Hepatocyte (in vitro differentiated cells): Measurements from ENCODE around the gene ASB10.

ENCODE experiments used
- CTCF ChIP-seq: fragments of 200-600 bp; sonication (generic); IDR thresholded peaks from 2 replicates; pipeline ENCODE4 v1.5.1; 2016; ENCODE audit warnings: antibody characterized with exemption, mild to moderate bottlenecking; ENCODE audit not compliant: poor library complexity
- EZH2 ChIP-seq: fragments of 200-600 bp; sonication (generic); IDR thresholded peaks from 2 replicates; pipeline ENCODE4 v1.6.1; 2016; ENCODE audit warnings: antibody characterized with exemption, mild to moderate bottlenecking, borderline replicate concordance

DNA sequence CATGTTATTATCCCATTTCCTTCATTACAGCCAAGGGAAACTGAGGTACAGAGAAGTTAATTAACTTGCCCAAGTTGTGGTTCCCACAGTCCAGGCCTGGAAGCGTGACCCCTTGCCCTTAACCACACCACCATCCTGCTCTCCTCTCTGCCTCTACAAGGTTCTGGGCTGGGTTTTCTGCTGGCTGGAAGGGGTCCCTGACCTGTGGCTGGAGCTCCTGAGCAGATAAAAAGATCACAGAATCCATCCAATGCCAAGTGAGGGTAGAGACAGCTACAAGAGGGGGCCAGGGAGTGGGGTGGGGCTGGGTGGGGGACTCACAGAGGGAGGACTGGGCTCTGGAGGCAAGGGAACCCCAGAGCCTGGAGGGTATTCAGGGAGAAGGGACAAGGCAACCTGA is 9.7 kb downstream of the ASB10 start:
- no peak for TF ChIP-seq CTCF
- no peak for TF ChIP-seq EZH2
